Neural cell (in vitro differentiated cells): ENCODE results near the gene CYBB. TPM values are rescaled to one million over a fixed set of nuclear protein-coding genes. Genes with fewer than 3 reads are reported as not detected.

Source experiments
- H2AFZ ChIP-seq: fragments of 200-600, 300-800 bp; sonication (generic), shearing (Covaris generic); 2 replicates; pipeline ENCODE4 v1.6.0; 2014; ENCODE audit warnings: low read depth, mild to moderate bottlenecking, antibody characterized with exemption, low read length, moderate library complexity
- H3F3A ChIP-seq: fragments of 200-600 bp; shearing (Covaris generic); 2 replicates; pipeline ENCODE4 v1.6.1; 2016; ENCODE audit warnings: mild to moderate bottlenecking, moderate library complexity, mixed read lengths, antibody characterized with exemption, low read length; ENCODE audit not compliant: insufficient read depth, poor library complexity, severe bottlenecking
- H3K27ac ChIP-seq: fragments of 200-600, 300-800 bp; sonication (generic), shearing (Covaris generic); 2 replicates; pipeline ENCODE4 v1.5.1; 2014; ENCODE audit warnings: mild to moderate bottlenecking, low read length, moderate library complexity
- H3K27me3 ChIP-seq: fragments of 300-800, 200-600 bp; sonication (generic), shearing (Covaris generic); 2 replicates; pipeline ENCODE4 v1.6.0; 2014; ENCODE audit warnings: mild to moderate bottlenecking, low read depth, low read length, moderate library complexity; ENCODE audit not compliant: insufficient read depth
- H3K36me3 ChIP-seq: fragments of 300-800, 200-600 bp; sonication (generic), shearing (Covaris generic); 2 replicates; pipeline ENCODE4 v1.5.1; 2014; ENCODE audit warnings: mild to moderate bottlenecking, antibody characterized with exemption, low read length, moderate library complexity; ENCODE audit not compliant: insufficient read depth
- H3K4me2 ChIP-seq: fragments of 300-800, 200-600 bp; sonication (generic), shearing (Covaris generic); 2 replicates; pipeline ENCODE4 v1.6.0; 2014; ENCODE audit warnings: mild to moderate bottlenecking, low read length
- H3K4me3 ChIP-seq: fragments of 300-800, 200-600 bp; sonication (generic), shearing (Covaris generic); 2 replicates; pipeline ENCODE4 v1.5.1; 2014; ENCODE audit warnings: mild to moderate bottlenecking, low read length, moderate library complexity
- H3K79me2 ChIP-seq: fragments of 200-600 bp; shearing (Covaris generic); replicated peaks from 2 replicates; pipeline ENCODE4 v1.6.0; 2014; ENCODE audit warnings: mild to moderate bottlenecking, low read length, moderate library complexity; ENCODE audit not compliant: insufficient read depth
- H3K9ac ChIP-seq: fragments of 300-800, 200-600 bp; sonication (generic), shearing (Covaris generic); 2 replicates; pipeline ENCODE4 v1.6.1; 2016; ENCODE audit warnings: mild to moderate bottlenecking, low read length, mixed read lengths
- H3K9me2 ChIP-seq: fragments of 200-600 bp; shearing (Covaris generic); 2 replicates; pipeline ENCODE4 v1.6.1; 2016; ENCODE audit warnings: mild to moderate bottlenecking, low read length, mixed read lengths; ENCODE audit not compliant: insufficient read depth
- H3K9me3 ChIP-seq: fragments of 200-600, 300-800 bp; sonication (generic), shearing (Covaris generic); 2 replicates; pipeline ENCODE4 v1.6.1; 2016; ENCODE audit warnings: mild to moderate bottlenecking, mixed run types, low read length, moderate library complexity, mixed read lengths
- H4K20me1 ChIP-seq: fragments of 200-600 bp; shearing (Covaris generic); 2 replicates; pipeline ENCODE4 v1.6.1; 2016; ENCODE audit warnings: mild to moderate bottlenecking, mixed run types; ENCODE audit not compliant: insufficient read depth
- EP300 ChIP-seq: fragments of 450-650 bp; conservative IDR thresholded peaks from 2 replicates; pipeline ENCODE4 v1.6.1; 2014; ENCODE audit warnings: antibody characterized with exemption, mild to moderate bottlenecking, moderate library complexity; ENCODE audit not compliant: poor library complexity, severe bottlenecking
- EZH2 ChIP-seq: fragments of 200-600, 300-800 bp; shearing (Covaris generic), sonication (generic); IDR thresholded peaks from 2 replicates; pipeline ENCODE4 v1.6.1; 2014; ENCODE audit warnings: antibody characterized with exemption, low read length, borderline replicate concordance, mild to moderate bottlenecking; ENCODE audit not compliant: insufficient read depth, poor library complexity, severe bottlenecking
- MXI1 ChIP-seq: fragments of 450-650 bp; conservative IDR thresholded peaks from 2 replicates; pipeline ENCODE4 v1.6.1; 2014; ENCODE audit warnings: antibody characterized with exemption, mild to moderate bottlenecking; ENCODE audit not compliant: poor library complexity, severe bottlenecking
- POLR2AphosphoS5 ChIP-seq: IDR thresholded peaks from 2 replicates; pipeline ENCODE4 v1.6.1; 2012
- RAD21 ChIP-seq: fragments of 450-650 bp; conservative IDR thresholded peaks from 2 replicates; pipeline ENCODE4 v1.6.1; 2014; ENCODE audit warnings: antibody characterized with exemption, mild to moderate bottlenecking, moderate library complexity
- REST ChIP-seq: IDR thresholded peaks from 2 replicates; pipeline ENCODE4 v1.6.1; 2012; ENCODE audit warnings: borderline replicate concordance
- SMC3 ChIP-seq: fragments of 450-650 bp; conservative IDR thresholded peaks from 2 replicates; pipeline ENCODE4 v1.6.1; 2014; ENCODE audit warnings: antibody characterized with exemption, mild to moderate bottlenecking, moderate library complexity; ENCODE audit not compliant: poor library complexity
- TAF1 ChIP-seq: IDR thresholded peaks from 2 replicates; pipeline ENCODE4 v1.6.1; 2012; ENCODE audit warnings: low read depth
- polyA plus RNA-seq: library from polyadenylated mRNA; depleted of rRNA; stranded (reverse); fragments of >200 nt; gene quantifications from 2 replicates; pipeline ENCODE4 v1.2.3, GENCODE V29; 2014
- TF ChIP-seq, protein P1 (sequence below): fragments of 450-650 bp; IDR thresholded peaks from 2 replicates; pipeline ENCODE4 v1.5.1; 2014; ENCODE audit warnings: antibody characterized with exemption, mild to moderate bottlenecking, moderate library complexity; ENCODE audit not compliant: poor library complexity, severe bottlenecking

CYBB gene
- polyA plus RNA-seq, 1 donor from 2014 or later = 0.83 TPM

DNA sequence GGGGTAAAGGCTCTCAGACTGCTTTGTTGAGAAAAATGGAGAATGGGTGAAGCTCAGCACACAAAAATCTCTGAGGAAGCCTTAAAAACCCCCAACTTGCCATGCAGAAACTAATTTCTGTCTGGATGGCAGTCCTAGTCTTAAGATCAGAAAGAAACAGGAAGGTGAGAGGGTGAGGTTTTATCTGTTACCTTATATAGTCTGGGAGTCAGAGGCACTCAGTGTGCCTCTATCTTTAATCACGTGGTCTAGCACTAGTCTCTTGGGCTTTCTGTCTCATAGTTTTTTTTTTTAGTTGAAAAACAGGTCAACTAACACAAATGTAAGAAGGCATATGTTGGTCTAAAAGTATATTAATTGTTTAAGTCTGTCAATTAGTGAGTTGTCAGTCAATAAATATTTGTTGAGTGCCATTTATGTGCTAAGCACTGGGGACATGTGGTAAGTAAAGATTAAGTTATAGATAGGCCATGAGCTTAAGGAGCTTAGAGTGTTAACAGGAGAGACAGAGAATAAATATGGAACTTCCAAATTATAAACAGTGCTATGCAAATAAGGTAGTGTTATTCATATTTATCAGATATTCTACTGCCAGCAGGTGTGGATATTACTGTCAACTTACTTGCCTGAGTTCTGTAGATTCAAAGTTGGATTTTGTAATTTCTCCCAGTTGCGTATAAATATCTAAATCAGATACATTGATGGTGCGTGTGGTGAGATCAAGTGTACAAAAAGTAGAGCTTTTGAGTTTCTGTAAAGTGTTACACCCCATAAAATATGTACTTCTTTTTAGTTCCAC lies 7.0 kb downstream of the CYBB start:
- Histone ChIP-seq H2AFZ (no peak overlapping the region), H3K4me3 (no peak overlapping the region), H3K4me2 (no peak overlapping the region), H3K9me2 (no peaks in the 10 kb centered on the region), H3K79me2 (no peaks in the 10 kb centered on the region), H4K20me1 (no peaks in the 10 kb centered on the region), H3F3A (no peaks in the 10 kb centered on the region), H3K36me3 (no peaks in the 10 kb centered on the region), H3K9ac (no peak overlapping the region), H3K27ac (no peak overlapping the region), H3K27me3 (no peaks in the 10 kb centered on the region), H3K9me3 (no peaks in the 10 kb centered on the region)
- TF ChIP-seq MXI1 = no peak
- TF ChIP-seq EP300 = no peak

DNA sequence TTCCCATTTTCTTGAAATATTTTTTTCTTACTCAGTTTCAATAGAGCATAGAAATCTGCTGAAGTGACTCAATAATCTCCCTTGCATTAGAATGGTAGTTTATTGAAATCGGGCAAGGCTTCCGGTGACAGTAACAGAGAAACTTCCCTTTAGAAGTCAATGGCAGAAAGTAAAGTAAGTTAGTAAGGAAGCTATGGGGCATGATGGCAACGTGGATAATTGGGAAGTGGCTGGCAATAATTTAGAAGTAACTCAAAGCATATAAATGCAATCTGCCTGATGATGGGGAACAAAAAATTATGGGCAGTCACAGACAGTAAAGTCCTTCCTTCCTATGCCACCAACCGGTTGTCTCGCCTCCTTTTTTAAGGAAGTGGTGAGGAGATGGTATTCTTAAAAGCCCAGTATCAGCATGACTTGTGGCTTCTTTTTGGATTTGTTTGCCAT lies 7.6 kb downstream of the CYBB start:
- H3K9me2 ChIP-seq = no peaks in the 10 kb centered on the region
- no peaks in the 10 kb centered on the region for H3K36me3 ChIP-seq
- H3K4me3 ChIP-seq = no peak overlapping the region
- H3K79me2 ChIP-seq = no peaks in the 10 kb centered on the region
- no peaks in the 10 kb centered on the region for H3K27me3 ChIP-seq
- H3K4me2 ChIP-seq = no peak overlapping the region
- H2AFZ ChIP-seq = no peak overlapping the region
- TF ChIP-seq SMC3 (no peak), MXI1 (no peak), RAD21 (no peak), EZH2 (no peak), EP300 (no peak)
- TF ChIP-seq, protein P1, sequence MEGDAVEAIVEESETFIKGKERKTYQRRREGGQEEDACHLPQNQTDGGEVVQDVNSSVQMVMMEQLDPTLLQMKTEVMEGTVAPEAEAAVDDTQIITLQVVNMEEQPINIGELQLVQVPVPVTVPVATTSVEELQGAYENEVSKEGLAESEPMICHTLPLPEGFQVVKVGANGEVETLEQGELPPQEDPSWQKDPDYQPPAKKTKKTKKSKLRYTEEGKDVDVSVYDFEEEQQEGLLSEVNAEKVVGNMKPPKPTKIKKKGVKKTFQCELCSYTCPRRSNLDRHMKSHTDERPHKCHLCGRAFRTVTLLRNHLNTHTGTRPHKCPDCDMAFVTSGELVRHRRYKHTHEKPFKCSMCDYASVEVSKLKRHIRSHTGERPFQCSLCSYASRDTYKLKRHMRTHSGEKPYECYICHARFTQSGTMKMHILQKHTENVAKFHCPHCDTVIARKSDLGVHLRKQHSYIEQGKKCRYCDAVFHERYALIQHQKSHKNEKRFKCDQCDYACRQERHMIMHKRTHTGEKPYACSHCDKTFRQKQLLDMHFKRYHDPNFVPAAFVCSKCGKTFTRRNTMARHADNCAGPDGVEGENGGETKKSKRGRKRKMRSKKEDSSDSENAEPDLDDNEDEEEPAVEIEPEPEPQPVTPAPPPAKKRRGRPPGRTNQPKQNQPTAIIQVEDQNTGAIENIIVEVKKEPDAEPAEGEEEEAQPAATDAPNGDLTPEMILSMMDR = no peak
- H3K9me3 ChIP-seq = no peaks in the 10 kb centered on the region
- no peak overlapping the region for H3K27ac ChIP-seq
- no peaks in the 10 kb centered on the region for H4K20me1 ChIP-seq
- no peaks in the 10 kb centered on the region for H3F3A ChIP-seq
- H3K9ac ChIP-seq = no peak overlapping the region

GRCh38 chrX:37796310-37796709 lies 16.5 kb downstream of the CYBB start:
- Histone ChIP-seq H3K36me3 (no peaks in the 10 kb centered on the region), H3F3A (no peaks in the 10 kb centered on the region), H3K4me3 (no peak overlapping the region), H3K9me2 (no peaks in the 10 kb centered on the region), H3K9me3 (no peaks in the 10 kb centered on the region), H3K9ac (no peak overlapping the region), H4K20me1 (no peaks in the 10 kb centered on the region), H3K27ac (no peak overlapping the region), H3K27me3 (no peaks in the 10 kb centered on the region), H2AFZ (no peak overlapping the region), H3K4me2 (no peak overlapping the region), H3K79me2 (no peaks in the 10 kb centered on the region)
- TF ChIP-seq TAF1 (no peak), REST (no peak), RAD21 (no peak), POLR2AphosphoS5 (no peak), SMC3 (no peak), EP300 (no peak), MXI1 (no peak), EZH2 (no peak)
- TF ChIP-seq, protein P1 = no peak
